ENCODE results near the gene MOCS3. TPM values are rescaled to one million over a fixed set of nuclear protein-coding genes. Genes with fewer than 3 reads are reported as not detected.
A peak's percentile ranks its signal among the peaks of the same experiment; 100 is the strongest.

MOCS3 gene
- total RNA-seq, 1 donor from 2014 or later: 6.5 TPM

DNA sequence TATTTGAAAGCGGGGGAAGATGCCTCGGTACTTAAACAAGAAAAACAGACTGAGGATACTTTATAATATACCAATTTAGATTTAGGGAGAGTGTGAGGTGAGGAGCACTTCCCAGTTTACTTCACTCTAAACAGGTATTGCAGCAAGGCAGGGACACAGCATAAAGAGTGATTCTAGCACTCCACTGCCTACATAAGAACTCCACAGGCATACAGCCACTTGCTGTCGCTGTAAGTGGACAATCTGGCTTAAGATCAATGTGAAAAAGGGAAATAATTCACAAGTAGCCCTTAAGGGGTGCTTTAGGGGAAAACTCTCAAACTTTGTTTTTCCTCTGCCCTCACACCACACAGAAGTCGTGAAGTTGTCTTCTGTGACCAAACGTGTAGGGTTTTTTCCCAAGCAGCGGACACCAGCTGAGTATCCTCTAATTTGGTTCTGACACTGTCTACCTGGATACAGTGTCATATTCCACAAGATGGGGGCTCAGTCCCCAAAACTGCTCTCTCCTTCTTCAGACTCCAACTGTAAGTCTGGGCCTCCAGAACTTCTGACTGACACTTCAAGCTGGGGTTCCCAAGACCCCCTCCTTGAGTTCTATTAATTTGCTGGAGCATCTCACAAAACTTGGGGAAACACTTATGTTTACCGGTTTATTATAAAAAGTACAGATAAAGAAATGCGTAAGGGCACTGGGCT is 36.7 kb upstream of the MOCS3 start:
- Mint-ChIP-seq H3K27ac (ENCODE audit: unreplicated experiment) (no peak overlapping the region), H3K4me3 (no peak overlapping the region), H3K9me3 (no peaks in the 10 kb centered on the region), H3K27me3 (ENCODE audit: low read depth) (no peaks in the 10 kb centered on the region), H3K4me1 (peaks cover 66% of the 10 kb centered on the region), H3K36me3 (ENCODE audit: low read depth) (peaks cover 3% of the 10 kb centered on the region)
- DNase-seq (ENCODE audit: low read depth, low spot score): no peak
- TF ChIP-seq, protein P1, sequence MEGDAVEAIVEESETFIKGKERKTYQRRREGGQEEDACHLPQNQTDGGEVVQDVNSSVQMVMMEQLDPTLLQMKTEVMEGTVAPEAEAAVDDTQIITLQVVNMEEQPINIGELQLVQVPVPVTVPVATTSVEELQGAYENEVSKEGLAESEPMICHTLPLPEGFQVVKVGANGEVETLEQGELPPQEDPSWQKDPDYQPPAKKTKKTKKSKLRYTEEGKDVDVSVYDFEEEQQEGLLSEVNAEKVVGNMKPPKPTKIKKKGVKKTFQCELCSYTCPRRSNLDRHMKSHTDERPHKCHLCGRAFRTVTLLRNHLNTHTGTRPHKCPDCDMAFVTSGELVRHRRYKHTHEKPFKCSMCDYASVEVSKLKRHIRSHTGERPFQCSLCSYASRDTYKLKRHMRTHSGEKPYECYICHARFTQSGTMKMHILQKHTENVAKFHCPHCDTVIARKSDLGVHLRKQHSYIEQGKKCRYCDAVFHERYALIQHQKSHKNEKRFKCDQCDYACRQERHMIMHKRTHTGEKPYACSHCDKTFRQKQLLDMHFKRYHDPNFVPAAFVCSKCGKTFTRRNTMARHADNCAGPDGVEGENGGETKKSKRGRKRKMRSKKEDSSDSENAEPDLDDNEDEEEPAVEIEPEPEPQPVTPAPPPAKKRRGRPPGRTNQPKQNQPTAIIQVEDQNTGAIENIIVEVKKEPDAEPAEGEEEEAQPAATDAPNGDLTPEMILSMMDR (conservative IDR thresholded peaks at IDR 0.05): no peak

DNA sequence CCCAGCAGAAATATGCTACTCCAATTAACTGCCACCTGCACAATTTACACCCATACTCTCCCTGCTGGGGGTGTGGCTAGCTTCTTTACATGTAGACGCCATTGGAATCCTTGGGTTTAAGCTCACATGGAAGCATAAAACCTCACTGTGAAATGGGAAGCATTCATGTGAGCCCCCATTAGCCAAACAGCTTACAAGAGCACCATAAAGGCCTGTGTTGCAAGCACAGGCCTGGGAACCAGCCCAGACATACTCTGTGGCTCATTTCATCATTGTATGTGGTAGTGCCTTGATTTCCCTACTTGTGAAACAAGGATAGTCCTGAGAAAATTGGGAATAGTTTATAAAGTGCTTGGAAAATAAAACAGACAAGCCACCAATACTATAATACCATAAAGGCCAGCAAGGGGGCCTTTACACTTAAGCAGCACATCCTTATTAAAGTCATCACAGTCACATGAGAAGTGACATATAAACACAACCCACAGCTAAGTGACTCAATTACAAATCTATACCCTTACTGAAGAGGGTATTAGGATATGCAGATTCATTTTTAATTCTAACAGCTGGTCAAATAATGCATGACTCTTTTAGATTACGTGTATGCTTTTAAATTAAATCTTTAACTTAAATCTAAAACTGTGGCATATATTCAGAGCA is 34.2 kb upstream of the MOCS3 start:
- Mint-ChIP-seq H3K4me3 (no peak overlapping the region), H3K27ac (ENCODE audit: unreplicated experiment) (no peak overlapping the region), H3K4me1 (peaks cover 71% of the 10 kb centered on the region), H3K9me3 (peaks cover 2% of the 10 kb centered on the region), H3K36me3 (ENCODE audit: low read depth) (peaks cover 20% of the 10 kb centered on the region), H3K27me3 (ENCODE audit: low read depth) (peaks cover 5% of the 10 kb centered on the region)
- TF ChIP-seq, protein P1 (conservative IDR thresholded peaks at IDR 0.05): no peak
- DNase-seq (ENCODE audit: low read depth, low spot score): no peak

DNA sequence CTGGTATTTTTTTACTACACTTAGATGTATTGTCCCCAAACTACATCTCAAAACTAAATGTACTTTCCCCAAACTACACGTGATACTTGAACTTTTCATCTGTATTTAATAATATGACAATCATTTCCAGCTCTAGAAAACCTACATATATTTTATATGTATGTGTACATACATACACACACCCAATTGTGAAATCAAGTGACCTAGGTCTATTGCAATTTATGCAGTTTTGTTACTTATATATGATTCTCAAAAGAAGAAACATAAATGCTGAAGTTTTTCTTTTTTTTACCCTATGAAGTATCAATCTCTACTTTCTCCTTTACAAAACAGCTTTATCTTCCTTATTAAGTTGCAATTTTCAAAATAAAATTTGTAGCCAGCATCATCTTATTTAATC is 32.1 kb upstream of the MOCS3 start:
- TF ChIP-seq, protein P1 (conservative IDR thresholded peaks at IDR 0.05): no peak
- H3K9me3 Mint-ChIP-seq: peaks cover 3% of the 10 kb centered on the region
- peaks cover 27% of the 10 kb centered on the region for H3K36me3 Mint-ChIP-seq (ENCODE audit: low read depth)
- H3K27ac Mint-ChIP-seq (ENCODE audit: unreplicated experiment): no peak overlapping the region
- no peak overlapping the region for H3K4me3 Mint-ChIP-seq
- DNase-seq (ENCODE audit: low read depth, low spot score): no peak
- H3K27me3 Mint-ChIP-seq (ENCODE audit: low read depth): peaks cover 15% of the 10 kb centered on the region
- H3K4me1 Mint-ChIP-seq: peaks cover 65% of the 10 kb centered on the region

DNA sequence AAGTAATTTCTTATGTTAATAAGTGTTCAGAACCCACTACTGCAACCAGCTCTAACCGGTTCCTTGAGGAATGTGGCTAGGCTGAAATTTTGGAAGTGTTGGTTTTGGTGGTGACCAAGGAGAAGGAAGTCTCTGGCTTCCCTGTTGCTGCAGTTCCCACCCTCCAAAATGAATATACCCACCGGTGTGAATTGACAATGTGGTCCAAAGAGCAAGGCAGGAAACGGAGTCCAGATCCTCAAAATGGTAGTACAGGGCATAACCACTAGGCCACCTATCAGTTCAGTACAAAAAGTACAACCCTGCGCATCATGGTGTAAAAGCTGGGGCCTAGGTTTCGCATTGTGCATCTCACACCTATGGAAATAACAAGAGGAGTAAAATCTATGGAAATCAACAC is 30.1 kb upstream of the MOCS3 start:
- H3K27ac Mint-ChIP-seq (ENCODE audit: unreplicated experiment): no peak overlapping the region
- DNase-seq (ENCODE audit: low read depth, low spot score): no peak
- H3K36me3 Mint-ChIP-seq (ENCODE audit: low read depth): peaks cover 29% of the 10 kb centered on the region
- H3K4me1 Mint-ChIP-seq: peaks cover 55% of the 10 kb centered on the region
- peak overlapping the region; percentile 100 for H3K4me3 Mint-ChIP-seq
- peaks cover 15% of the 10 kb centered on the region for H3K27me3 Mint-ChIP-seq (ENCODE audit: low read depth)
- peaks cover 3% of the 10 kb centered on the region for H3K9me3 Mint-ChIP-seq
- TF ChIP-seq, protein P1 (conservative IDR thresholded peaks at IDR 0.05): no peak

DNA sequence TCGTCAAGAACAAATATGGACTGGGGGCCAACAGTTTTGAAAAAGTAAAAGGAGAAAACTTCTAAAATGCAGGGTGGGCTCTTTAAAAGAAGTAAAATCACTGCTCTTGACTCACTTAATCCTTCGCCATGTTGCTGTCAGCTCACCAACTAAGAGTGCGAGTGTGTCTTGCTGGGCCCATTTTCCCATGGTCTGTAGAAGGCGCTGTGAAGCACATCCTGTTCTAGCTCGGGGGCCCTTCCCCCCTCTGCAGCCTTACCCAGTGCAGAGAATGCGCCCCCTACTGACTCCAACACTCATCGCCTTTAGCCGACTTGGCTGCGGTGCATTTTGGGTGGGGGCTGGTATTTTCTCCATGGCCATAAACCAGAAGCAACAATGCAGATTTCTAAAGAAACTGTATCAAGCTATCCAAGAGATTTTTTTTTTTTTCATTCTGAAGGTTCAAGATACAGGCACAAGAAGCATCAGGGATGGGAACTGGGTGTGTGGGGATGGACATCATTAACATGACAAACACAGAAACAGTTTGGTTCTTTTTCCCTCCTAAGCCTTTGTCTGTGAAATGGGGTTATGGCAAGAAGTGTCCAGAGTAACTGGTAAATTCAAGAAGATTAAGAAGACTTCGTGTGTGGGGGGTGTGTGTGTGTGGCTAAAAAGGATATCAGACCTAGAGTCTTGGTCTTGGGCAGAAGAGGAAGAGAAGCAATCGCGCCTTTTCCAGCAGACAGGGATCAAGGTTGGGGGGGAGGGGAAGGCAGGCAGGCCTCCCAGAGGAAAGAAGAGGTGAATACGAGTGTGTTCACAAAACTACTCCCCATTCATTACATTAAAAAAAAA is 29.1 kb upstream of the MOCS3 start:
- DNase-seq (ENCODE audit: low read depth, low spot score): peak; percentile 95
- H3K27me3 Mint-ChIP-seq (ENCODE audit: low read depth): peaks cover 15% of the 10 kb centered on the region
- peaks cover 29% of the 10 kb centered on the region for H3K36me3 Mint-ChIP-seq (ENCODE audit: low read depth)
- peak overlapping the region; percentile 100 for H3K4me3 Mint-ChIP-seq
- peak overlapping the region; percentile 99 for H3K27ac Mint-ChIP-seq (ENCODE audit: unreplicated experiment)
- H3K4me1 Mint-ChIP-seq: peaks cover 49% of the 10 kb centered on the region
- H3K9me3 Mint-ChIP-seq: peaks cover 3% of the 10 kb centered on the region
- TF ChIP-seq, protein P1 (conservative IDR thresholded peaks at IDR 0.05): peak; percentile 97
